ENCODE results near the gene WWOX. TPM values are rescaled to one million over a fixed set of nuclear protein-coding genes. Genes with fewer than 3 reads are reported as not detected.
A peak's percentile ranks its signal among the peaks of the same experiment; 100 is the strongest.

Gene WWOX
- total and polyA plus RNA-seq, 2 of the 8 experiments (the other 6 are each of a cell fraction or from before 2014, with no cell fraction given): 5.4 to 16.7 TPM

DNA sequence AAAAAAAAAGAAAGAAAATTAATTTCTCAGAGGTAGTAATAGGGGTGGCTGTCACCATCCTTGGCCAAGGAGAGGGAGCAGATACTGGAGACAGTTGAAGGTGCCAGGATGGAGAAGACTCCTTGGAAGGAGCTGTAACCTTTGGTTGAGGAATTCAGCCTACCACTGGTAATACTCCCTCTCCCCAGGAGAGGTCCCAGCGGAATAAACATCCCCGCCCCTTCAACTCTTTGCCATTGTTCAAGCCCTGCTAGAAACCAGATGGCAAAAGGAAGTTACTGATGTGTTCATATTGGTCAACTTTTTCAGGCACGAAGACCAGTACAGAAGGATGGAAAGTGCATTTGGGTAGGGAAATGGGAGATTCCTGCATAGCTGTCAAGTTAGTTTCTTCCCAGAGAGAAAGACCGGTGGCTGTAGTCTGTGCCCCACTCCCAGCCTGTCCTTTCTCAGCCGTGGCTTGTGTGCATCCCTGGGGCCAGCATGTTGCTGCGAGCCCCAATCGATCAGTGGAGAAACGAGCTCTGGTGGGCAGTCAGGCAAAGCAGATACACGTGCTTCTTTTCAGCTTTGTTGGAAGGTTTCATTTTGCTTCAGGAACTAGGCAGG, 889.0 kb downstream of the WWOX start:
- Histone ChIP-seq H3K4me1 (replicated peaks in 1 of 4; ENCODE audit: control insufficient read depth in 3 of 4, insufficient read depth in 4 of 4, low read length in 3 of 4) (peaks cover 1 to 5% (median 4%) of the 10 kb centered on the region in 4 experiments; a peak in 4 of 7 replicates), H3K9ac (replicated peaks in 1 of 4; ENCODE audit: extremely low read depth in 1 of 4, low read depth in 3 of 4, low read length in 3 of 4) (no peak overlapping the region; a peak in 1 of 7 replicates), H3K79me2 (ENCODE audit: control insufficient read depth in 1 of 2, insufficient read depth in 2 of 2, low read length in 2 of 2) (no peaks in the 10 kb centered on the region), H2AK5ac (ENCODE audit: low read depth, low read length) (no peak overlapping the region), H2BK5ac (ENCODE audit: low read depth, low read length) (no peak overlapping the region), H3K4me2 (ENCODE audit: insufficient read depth in 1 of 2, low read depth in 2 of 2, low read length in 2 of 2) (no peak overlapping the region), H3K23ac (ENCODE audit: insufficient read length) (no peak overlapping the region), H3K27ac (ENCODE audit: low read depth, low read length) (no peak overlapping the region), H3K9me3 (ENCODE audit: insufficient read depth in 2 of 2, low read depth in 1 of 2, low read length in 1 of 2) (no peaks in the 10 kb centered on the region), H4K5ac (ENCODE audit: insufficient read length, low read depth, low read length) (no peak overlapping the region), H3K18ac (ENCODE audit: extremely low read depth, low read length) (no peak overlapping the region), H3K36me3 (ENCODE audit: control insufficient read depth in 2 of 4, insufficient read depth in 4 of 4, low read length in 3 of 4) (no peaks in the 10 kb centered on the region), H4K91ac (replicated peaks; ENCODE audit: insufficient read length, low read length) (no peak overlapping the region), H2BK15ac (ENCODE audit: low read length) (0 out of 2 replicates have a peak overlapping the region, but pooled peaks have one; percentile 53), H3K4me3 (ENCODE audit: extremely low read depth in 1 of 4, insufficient read depth in 2 of 4, low read depth in 3 of 4, low read length in 4 of 4) (no peak overlapping the region), H2AFZ (ENCODE audit: low read length) (peak overlapping the region; percentile 78; the same call in 1 of the 2 replicates), H2BK120ac (replicated peaks; ENCODE audit: low read depth, low read length) (no peak overlapping the region), H4K20me1 (replicated peaks in 1 of 2; ENCODE audit: control insufficient read depth in 1 of 2, insufficient read depth in 2 of 2, low read length in 2 of 2) (no peaks in the 10 kb centered on the region), H3K14ac (ENCODE audit: insufficient read length) (no peak overlapping the region), H3K4ac (replicated peaks; ENCODE audit: insufficient read length, low read depth, low read length) (no peak overlapping the region), H3K23me2 (ENCODE audit: low read depth, low read length) (peaks cover 3% of the 10 kb centered on the region; the same call in 1 of the 2 replicates), H3K27me3 (replicated peaks in 1 of 4; ENCODE audit: control insufficient read depth in 3 of 4, extremely low read depth in 1 of 4, insufficient read depth in 3 of 4, low read length in 3 of 4) (no peaks in the 10 kb centered on the region), H3K79me1 (ENCODE audit: low read depth, low read length) (no peaks in the 10 kb centered on the region), H3K56ac (replicated peaks; ENCODE audit: insufficient read length, low read depth, low read length) (no peak overlapping the region), H4K8ac (ENCODE audit: extremely low read depth, insufficient read depth, low read length) (no peak overlapping the region), H2BK12ac (ENCODE audit: low read depth, low read length) (0 out of 2 replicates have a peak overlapping the region, but pooled peaks have one; percentile 60), H2BK20ac (ENCODE audit: low read length) (peak overlapping the region; percentile 29; the same call in 1 of the 2 replicates)
- ChIA-PET POLR2A (ENCODE audit: partially characterized antibody) (no interaction called here), CTCF (ENCODE audit: partially characterized antibody) (interaction anchor here (0.5 to 3.3 kb wide), 19 partner anchors 8 to 1567 kb away, joined by 3 to 21 read pairs (median 4); no protein-coding TSS in a partner anchor)
- FAIRE-seq: peak; percentile 57
- no peak for DNase-seq (ENCODE audit: low read depth in 1 of 2, low spot score in 2 of 2)
- 70% methylated on average over 9 of the region's 9 CpGs; no CpG with 5 or more reads in 1 of the 2 experiments for WGBS, 2 experiments (ENCODE audit: extremely low coverage in 1 of 2, insufficient coverage in 1 of 2, insufficient read length in 1 of 2, insufficient replicate concordance in 2 of 2, low coverage in 1 of 2, low lambda C conversion rate in 2 of 2, missing lambda C conversion rate in 1 of 2)
- TF ChIP-seq, protein P1, sequence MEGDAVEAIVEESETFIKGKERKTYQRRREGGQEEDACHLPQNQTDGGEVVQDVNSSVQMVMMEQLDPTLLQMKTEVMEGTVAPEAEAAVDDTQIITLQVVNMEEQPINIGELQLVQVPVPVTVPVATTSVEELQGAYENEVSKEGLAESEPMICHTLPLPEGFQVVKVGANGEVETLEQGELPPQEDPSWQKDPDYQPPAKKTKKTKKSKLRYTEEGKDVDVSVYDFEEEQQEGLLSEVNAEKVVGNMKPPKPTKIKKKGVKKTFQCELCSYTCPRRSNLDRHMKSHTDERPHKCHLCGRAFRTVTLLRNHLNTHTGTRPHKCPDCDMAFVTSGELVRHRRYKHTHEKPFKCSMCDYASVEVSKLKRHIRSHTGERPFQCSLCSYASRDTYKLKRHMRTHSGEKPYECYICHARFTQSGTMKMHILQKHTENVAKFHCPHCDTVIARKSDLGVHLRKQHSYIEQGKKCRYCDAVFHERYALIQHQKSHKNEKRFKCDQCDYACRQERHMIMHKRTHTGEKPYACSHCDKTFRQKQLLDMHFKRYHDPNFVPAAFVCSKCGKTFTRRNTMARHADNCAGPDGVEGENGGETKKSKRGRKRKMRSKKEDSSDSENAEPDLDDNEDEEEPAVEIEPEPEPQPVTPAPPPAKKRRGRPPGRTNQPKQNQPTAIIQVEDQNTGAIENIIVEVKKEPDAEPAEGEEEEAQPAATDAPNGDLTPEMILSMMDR (IDR thresholded peaks at IDR 0.05; ENCODE audit: control extremely low read depth in 1 of 3, insufficient read depth in 1 of 3, low read depth in 1 of 3, low read length in 3 of 3): peak in 2 of 3 experiments; percentile 40 to 54; a peak in 3 of 4 replicates
- TF ChIP-seq MAFK (IDR thresholded peaks at IDR 0.05; ENCODE audit: low read depth, low read length) (no peak), EZH2 (IDR thresholded peaks at IDR 0.05; ENCODE audit: low read depth, low read length, severe bottlenecking) (no peak), PHF8 (conservative IDR thresholded peaks at IDR 0.05; ENCODE audit: low read depth, low read length) (no peak), SIX5 (IDR thresholded peaks at IDR 0.05; ENCODE audit: low read depth, low read length) (no peak), CTBP2 (IDR thresholded peaks at IDR 0.05; ENCODE audit: borderline replicate concordance, insufficient read depth, insufficient read length, low read length) (no peak), TEAD4 (IDR thresholded peaks at IDR 0.05; ENCODE audit: low read depth, low read length) (no peak)
- TF ChIP-seq, protein P2, sequence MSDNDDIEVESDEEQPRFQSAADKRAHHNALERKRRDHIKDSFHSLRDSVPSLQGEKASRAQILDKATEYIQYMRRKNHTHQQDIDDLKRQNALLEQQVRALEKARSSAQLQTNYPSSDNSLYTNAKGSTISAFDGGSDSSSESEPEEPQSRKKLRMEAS (IDR thresholded peaks at IDR 0.05): no peak

Data from H1 (cell line).